ENCODE measurements around the gene TUBB2B.

Gene TUBB2B

GRCh38 chr6:3240595-3240994, 13.1 kb upstream of the TUBB2B start:
- DNase-seq, result no peak

DNA sequence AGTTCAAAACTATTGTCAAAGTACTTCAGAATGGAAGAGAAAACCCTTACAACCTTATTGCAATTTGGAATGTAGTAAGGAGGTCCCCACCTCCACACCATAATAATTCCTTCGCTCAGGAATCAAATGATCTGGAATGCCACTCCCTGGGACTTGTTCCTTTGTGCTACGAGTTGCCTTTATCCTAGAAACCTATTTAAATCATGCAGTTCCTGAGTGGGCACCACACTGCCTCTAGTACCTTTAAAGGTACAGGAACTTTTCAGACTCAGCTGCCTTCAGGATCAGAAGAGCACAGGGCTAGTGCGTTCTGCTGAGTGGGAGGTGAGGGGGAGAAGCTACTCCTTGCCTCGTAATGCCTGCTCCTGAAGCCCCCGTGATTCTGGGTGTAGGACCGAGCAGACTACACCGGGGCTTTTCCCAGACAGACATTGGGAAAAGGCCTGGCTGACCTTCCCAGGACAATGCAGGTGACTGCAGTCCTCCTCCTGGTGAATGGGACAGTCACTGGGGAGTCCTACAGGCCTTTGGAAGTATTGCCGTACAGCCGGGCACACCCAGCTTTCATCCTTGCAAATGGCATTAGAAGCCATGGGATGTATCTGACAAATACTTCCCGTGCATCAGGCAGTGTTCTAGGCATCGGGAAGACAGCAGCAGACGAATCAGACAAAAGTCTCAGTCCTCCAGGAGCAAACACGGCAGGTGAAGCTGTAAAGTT, 11.8 kb upstream of the TUBB2B start:
- peaks cover 3% of the 10 kb centered on the region for H3K27me3 ChIP-seq (ENCODE audit: insufficient read depth, low read depth, severe bottlenecking)
- TF ChIP-seq CTCF (IDR thresholded peaks at IDR 0.05; ENCODE audit: low read depth, low read length), result peak; percentile 60
- DNase-seq, result peak; percentile 50
- no peak overlapping the region for H3K27ac ChIP-seq
- no peak overlapping the region for H3K4me3 ChIP-seq (ENCODE audit: low read depth, low read length)
- no peaks in the 10 kb centered on the region for H3K36me3 ChIP-seq
- H3K9me3 ChIP-seq (ENCODE audit: severe bottlenecking), result no peaks in the 10 kb centered on the region

More at GRCh38 chr6:3240595-3240994, 13.1 kb upstream of the TUBB2B start:
- Histone ChIP-seq H3K36me3 (no peaks in the 10 kb centered on the region), H3K27ac (no peak overlapping the region), H3K4me3 (ENCODE audit: low read depth, low read length) (no peak overlapping the region), H3K9me3 (ENCODE audit: severe bottlenecking) (no peaks in the 10 kb centered on the region), H3K27me3 (ENCODE audit: insufficient read depth, low read depth, severe bottlenecking) (peaks cover 3% of the 10 kb centered on the region)
- no peak for TF ChIP-seq CTCF (IDR thresholded peaks at IDR 0.05; ENCODE audit: low read depth, low read length)

DNA sequence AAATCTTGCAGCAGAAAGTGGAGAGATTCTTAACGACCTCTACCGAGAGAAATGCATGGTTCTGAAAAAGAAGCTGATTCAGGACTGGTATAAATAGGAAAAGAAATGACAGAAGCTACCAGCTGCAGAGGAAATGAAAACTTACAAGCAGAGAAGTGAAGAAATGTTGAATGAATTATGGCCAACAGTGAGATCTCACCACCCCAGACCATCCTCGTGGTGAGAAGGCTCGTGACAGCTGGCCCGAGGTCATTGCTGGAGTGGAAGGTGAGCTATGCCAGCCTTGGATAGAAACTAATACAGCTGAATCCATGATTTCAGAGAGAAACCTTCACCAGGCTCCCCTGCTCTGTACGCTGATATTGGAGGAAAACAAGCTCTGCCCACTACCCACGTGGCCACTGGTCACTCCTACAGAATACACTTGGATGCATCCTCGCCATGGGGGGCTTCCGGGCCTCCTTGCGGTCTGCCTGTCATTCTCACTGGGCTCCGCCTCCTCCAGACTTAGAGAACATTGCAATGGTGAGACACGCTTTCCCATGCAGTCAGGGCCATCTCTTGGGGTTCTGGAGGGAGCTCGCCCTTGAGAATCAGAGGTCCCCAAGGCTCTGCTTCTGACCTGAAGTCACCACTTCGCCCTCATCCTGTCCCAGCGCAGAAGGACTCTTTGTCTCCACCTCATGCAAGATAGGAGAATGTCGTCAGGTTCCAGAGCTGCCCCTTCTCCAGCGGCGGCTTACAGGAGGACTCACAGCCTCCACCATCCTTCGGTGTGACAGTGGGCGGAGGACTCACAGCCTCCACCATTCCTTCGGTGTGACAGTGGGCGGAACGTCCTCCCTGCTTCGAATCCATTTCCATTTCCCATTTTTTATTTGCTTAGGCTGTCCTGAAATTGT, 10.6 kb upstream of the TUBB2B start:
- H3K9me3 ChIP-seq (ENCODE audit: severe bottlenecking), result no peaks in the 10 kb centered on the region
- H3K27ac ChIP-seq, result no peak overlapping the region
- H3K27me3 ChIP-seq (ENCODE audit: insufficient read depth, low read depth, severe bottlenecking), result peaks cover 3% of the 10 kb centered on the region
- H3K36me3 ChIP-seq, result no peaks in the 10 kb centered on the region
- no peak overlapping the region for H3K4me3 ChIP-seq (ENCODE audit: low read depth, low read length)
- DNase-seq, result no peak
- peak; percentile 18; the same call in 1 of the 2 replicates for TF ChIP-seq CTCF (IDR thresholded peaks at IDR 0.05; ENCODE audit: low read depth, low read length)

DNA sequence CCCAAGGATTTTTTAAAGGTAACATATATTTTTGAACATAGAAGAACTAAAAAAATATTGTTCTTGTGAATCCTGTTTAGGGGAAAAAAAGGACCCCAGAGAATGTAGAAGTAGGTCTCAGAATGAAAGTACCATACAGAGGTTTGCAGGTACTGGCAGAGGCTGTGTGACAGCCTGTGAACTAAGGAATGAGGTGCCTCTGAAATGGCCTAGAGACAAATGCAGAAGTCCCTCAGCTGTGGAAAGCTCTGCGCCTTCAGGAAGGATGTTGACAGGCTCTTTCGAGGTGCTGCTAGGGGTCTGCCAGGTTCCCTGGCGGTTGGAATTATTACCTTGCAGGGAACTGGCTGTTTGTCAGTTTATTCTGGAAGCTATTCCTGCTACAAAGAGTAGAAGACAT, 8.6 kb upstream of the TUBB2B start:
- H3K27me3 ChIP-seq (ENCODE audit: insufficient read depth, low read depth, severe bottlenecking), result no peaks in the 10 kb centered on the region
- TF ChIP-seq CTCF (IDR thresholded peaks at IDR 0.05; ENCODE audit: low read depth, low read length), result no peak
- no peaks in the 10 kb centered on the region for H3K36me3 ChIP-seq
- no peaks in the 10 kb centered on the region for H3K9me3 ChIP-seq (ENCODE audit: severe bottlenecking)
- H3K4me3 ChIP-seq (ENCODE audit: low read depth, low read length), result no peak overlapping the region
- no peak overlapping the region for H3K27ac ChIP-seq
- no peak for DNase-seq

DNA sequence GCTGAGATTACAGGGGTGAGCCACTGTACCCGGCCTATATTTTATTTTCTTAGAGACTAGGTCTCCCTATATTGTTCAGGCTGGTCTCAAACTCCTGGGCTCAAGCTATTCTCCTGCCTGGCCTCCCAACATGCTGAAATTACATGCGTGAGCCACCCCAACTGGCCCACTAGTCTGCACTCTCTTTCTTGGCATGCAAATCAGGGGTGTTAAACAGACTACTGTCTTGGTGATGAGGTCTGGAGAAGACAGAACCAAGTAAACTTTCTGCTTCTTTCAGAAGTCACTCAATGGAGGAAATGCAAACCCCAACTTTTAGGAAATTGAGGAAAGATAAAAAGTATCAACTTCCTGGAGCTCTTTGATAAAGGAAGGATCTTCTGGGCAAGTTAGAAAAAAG, 8.0 kb upstream of the TUBB2B start:
- peaks cover 3% of the 10 kb centered on the region for H3K27me3 ChIP-seq (ENCODE audit: insufficient read depth, low read depth, severe bottlenecking)
- H3K4me3 ChIP-seq (ENCODE audit: low read depth, low read length), result no peak overlapping the region
- no peaks in the 10 kb centered on the region for H3K36me3 ChIP-seq
- TF ChIP-seq CTCF (IDR thresholded peaks at IDR 0.05; ENCODE audit: low read depth, low read length), result no peak
- H3K9me3 ChIP-seq (ENCODE audit: severe bottlenecking), result no peaks in the 10 kb centered on the region
- H3K27ac ChIP-seq, result no peak overlapping the region
- no peak for DNase-seq
